ENCODE results near the gene SLC26A4. TPM values are rescaled to one million over a fixed set of nuclear protein-coding genes. Genes with fewer than 3 reads are reported as not detected.

The SLC26A4 gene
- total and polyA plus RNA-seq, 2 donors (not counting 1 experiment from before 2014, with no cell fraction given) = 0.33 to 0.50 TPM

DNA sequence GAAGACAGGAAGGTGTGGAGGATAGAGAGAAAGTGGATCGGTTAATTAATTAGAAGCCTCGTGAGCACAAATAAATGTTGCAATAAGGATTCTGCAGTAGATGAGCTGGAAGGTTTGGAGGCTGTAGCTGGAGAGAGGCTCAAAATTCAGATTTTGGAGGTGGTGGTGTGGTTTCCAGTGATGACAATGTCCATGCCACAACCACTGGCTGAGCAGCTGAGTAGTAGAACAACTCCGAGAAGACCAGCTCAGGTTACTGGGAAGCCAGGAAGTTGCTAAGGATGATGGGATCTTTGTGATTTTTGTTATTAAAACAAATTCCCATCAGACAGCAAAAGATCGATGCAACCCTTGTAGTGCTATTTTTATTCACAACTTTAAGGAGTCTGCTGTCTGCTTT lies 7.7 kb downstream of the SLC26A4 start:
- Histone ChIP-seq H3K9ac (ENCODE audit: insufficient read depth, low read length) (no peak overlapping the region), H3K27ac (ENCODE audit: insufficient read depth, low read length) (no peak overlapping the region), H3K4me1 (ENCODE audit: control insufficient read depth, extremely low read depth, insufficient read depth, low read length) (no peaks in the 10 kb centered on the region), H3K79me2 (ENCODE audit: control insufficient read depth, insufficient read depth, low read length) (no peaks in the 10 kb centered on the region), H4K20me1 (ENCODE audit: control insufficient read depth, extremely low read depth, insufficient read depth, low read length) (no peaks in the 10 kb centered on the region), H3K4me2 (ENCODE audit: extremely low read depth, insufficient read depth, low read length) (no peak overlapping the region), H3K4me3 (replicated peaks in 1 of 4; ENCODE audit: control extremely low read depth in 1 of 4, insufficient read depth in 1 of 4, low read depth in 3 of 4, low read length in 4 of 4) (no peak overlapping the region), H2AFZ (ENCODE audit: low read length) (no peak overlapping the region), H3K36me3 (ENCODE audit: control insufficient read depth, insufficient read depth, low read length) (no peaks in the 10 kb centered on the region), H3K27me3 (ENCODE audit: control insufficient read depth, insufficient read depth, low read length) (no peaks in the 10 kb centered on the region), H3K9me3 (ENCODE audit: control insufficient read depth, insufficient read depth, low read depth, low read length) (no peaks in the 10 kb centered on the region)
- DNase-seq (ENCODE audit: low read depth in 2 of 2) = no peak
- TF ChIP-seq EZH2 (IDR thresholded peaks at IDR 0.05; ENCODE audit: low read length, missing control alignments) (no peak), CTCF (conservative IDR thresholded peaks at IDR 0.05 in 1 of 2, IDR thresholded peaks at IDR 0.05 in 1 of 2; ENCODE audit: low read depth in 1 of 2, low read length in 2 of 2) (no peak)

DNA sequence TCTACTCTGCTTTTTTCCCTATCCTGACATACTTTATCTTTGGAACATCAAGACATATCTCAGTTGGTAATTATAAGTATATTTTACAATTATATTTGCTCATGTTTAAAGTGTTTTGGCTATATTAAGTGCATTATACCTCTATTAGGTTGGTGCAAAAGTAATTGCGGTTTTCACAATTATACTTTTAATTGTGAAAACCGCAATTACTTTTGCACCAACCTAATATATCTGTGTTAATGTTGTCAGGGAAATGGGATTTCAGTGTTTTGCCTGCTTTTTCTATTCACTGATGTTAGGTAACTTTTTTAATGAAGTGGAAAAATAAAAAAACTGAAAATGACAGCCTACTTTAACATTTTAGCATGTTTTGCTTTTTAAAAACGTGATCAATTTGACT lies 11.6 kb downstream of the SLC26A4 start:
- H3K4me2 ChIP-seq (ENCODE audit: extremely low read depth, insufficient read depth, low read length) = no peak overlapping the region

GRCh38 chr7:107676249-107676648 lies 15.6 kb downstream of the SLC26A4 start:
- Histone ChIP-seq H3K27ac (ENCODE audit: insufficient read depth, low read length) (no peak overlapping the region), H3K4me2 (ENCODE audit: extremely low read depth, insufficient read depth, low read length) (no peak overlapping the region), H3K36me3 (ENCODE audit: control insufficient read depth, insufficient read depth, low read length) (no peaks in the 10 kb centered on the region), H3K4me3 (replicated peaks in 1 of 4; ENCODE audit: control extremely low read depth in 1 of 4, insufficient read depth in 1 of 4, low read depth in 3 of 4, low read length in 4 of 4) (no peak overlapping the region), H3K9ac (ENCODE audit: insufficient read depth, low read length) (no peak overlapping the region), H4K20me1 (ENCODE audit: control insufficient read depth, extremely low read depth, insufficient read depth, low read length) (no peaks in the 10 kb centered on the region), H2AFZ (ENCODE audit: low read length) (no peak overlapping the region), H3K4me1 (ENCODE audit: control insufficient read depth, extremely low read depth, insufficient read depth, low read length) (no peaks in the 10 kb centered on the region), H3K79me2 (ENCODE audit: control insufficient read depth, insufficient read depth, low read length) (no peaks in the 10 kb centered on the region), H3K27me3 (ENCODE audit: control insufficient read depth, insufficient read depth, low read length) (no peaks in the 10 kb centered on the region), H3K9me3 (ENCODE audit: control insufficient read depth, insufficient read depth, low read depth, low read length) (no peaks in the 10 kb centered on the region)
- DNase-seq (ENCODE audit: low read depth in 2 of 2) = no peak
- TF ChIP-seq CTCF (conservative IDR thresholded peaks at IDR 0.05 in 1 of 2, IDR thresholded peaks at IDR 0.05 in 1 of 2; ENCODE audit: low read depth in 1 of 2, low read length in 2 of 2) (no peak), EZH2 (IDR thresholded peaks at IDR 0.05; ENCODE audit: low read length, missing control alignments) (no peak)

More for the DNA sequence above, 11.6 kb downstream of the SLC26A4 start:
- no peaks in the 10 kb centered on the region for H3K4me1 ChIP-seq (ENCODE audit: control insufficient read depth, extremely low read depth, insufficient read depth, low read length)
- TF ChIP-seq CTCF (conservative IDR thresholded peaks at IDR 0.05 in 1 of 2, IDR thresholded peaks at IDR 0.05 in 1 of 2; ENCODE audit: low read depth in 1 of 2, low read length in 2 of 2) (no peak), EZH2 (IDR thresholded peaks at IDR 0.05; ENCODE audit: low read length, missing control alignments) (no peak)
- H2AFZ ChIP-seq (ENCODE audit: low read length) = no peak overlapping the region
- H3K36me3 ChIP-seq (ENCODE audit: control insufficient read depth, insufficient read depth, low read length) = no peaks in the 10 kb centered on the region
- no peak overlapping the region for H3K9ac ChIP-seq (ENCODE audit: insufficient read depth, low read length)
- no peak overlapping the region for H3K4me3 ChIP-seq (replicated peaks in 1 of 4; ENCODE audit: control extremely low read depth in 1 of 4, insufficient read depth in 1 of 4, low read depth in 3 of 4, low read length in 4 of 4)
- no peaks in the 10 kb centered on the region for H3K9me3 ChIP-seq (ENCODE audit: control insufficient read depth, insufficient read depth, low read depth, low read length)
- H3K79me2 ChIP-seq (ENCODE audit: control insufficient read depth, insufficient read depth, low read length) = no peaks in the 10 kb centered on the region
- no peak overlapping the region for H3K27ac ChIP-seq (ENCODE audit: insufficient read depth, low read length)
- H3K27me3 ChIP-seq (ENCODE audit: control insufficient read depth, insufficient read depth, low read length) = no peaks in the 10 kb centered on the region
- DNase-seq (ENCODE audit: low read depth in 2 of 2) = no peak
- H4K20me1 ChIP-seq (ENCODE audit: control insufficient read depth, extremely low read depth, insufficient read depth, low read length) = no peaks in the 10 kb centered on the region

Measured in fibroblast of lung (primary cell).